Kidney epithelial cell (primary cell): ENCODE results near the gene PARP9. TPM values are rescaled to one million over a fixed set of nuclear protein-coding genes. Genes with fewer than 3 reads are reported as not detected.

ENCODE experiments used
- DNase-seq: peaks from one replicate; pipeline ENCODE4 v3.0.0-alpha.2; 2010; ENCODE audit warnings: low read depth
- H3K27me3 ChIP-seq: 2 replicates; pipeline ENCODE4 v1.6.0; 2011; ENCODE audit warnings: low read length; ENCODE audit not compliant: control insufficient read depth, insufficient read depth
- H3K36me3 ChIP-seq: 2 replicates; pipeline ENCODE4 v1.5.1; 2011; ENCODE audit warnings: low read length; ENCODE audit not compliant: control insufficient read depth, insufficient read depth
- H3K4me3 ChIP-seq: 2 replicates; pipeline ENCODE4 v1.5.1; 2011; ENCODE audit warnings: low read depth, mild to moderate bottlenecking, control low read depth, low read length
- total RNA-seq: library from RNA; depleted of rRNA; stranded (reverse); fragments of >200 nt; gene quantifications from 2 replicates; pipeline ENCODE4 v1.2.3, GENCODE V29; 2015
- TF ChIP-seq, protein P1 (sequence below): IDR thresholded peaks from 2 replicates; pipeline ENCODE4 v1.5.1; 2011; ENCODE audit warnings: mild to moderate bottlenecking, moderate library complexity, low read length, control low read depth, inconsistent platforms; ENCODE audit not compliant: insufficient read depth, poor library complexity, severe bottlenecking

The PARP9 gene
- total RNA-seq, 1 donor from 2014 or later: 15.8 TPM

DNA sequence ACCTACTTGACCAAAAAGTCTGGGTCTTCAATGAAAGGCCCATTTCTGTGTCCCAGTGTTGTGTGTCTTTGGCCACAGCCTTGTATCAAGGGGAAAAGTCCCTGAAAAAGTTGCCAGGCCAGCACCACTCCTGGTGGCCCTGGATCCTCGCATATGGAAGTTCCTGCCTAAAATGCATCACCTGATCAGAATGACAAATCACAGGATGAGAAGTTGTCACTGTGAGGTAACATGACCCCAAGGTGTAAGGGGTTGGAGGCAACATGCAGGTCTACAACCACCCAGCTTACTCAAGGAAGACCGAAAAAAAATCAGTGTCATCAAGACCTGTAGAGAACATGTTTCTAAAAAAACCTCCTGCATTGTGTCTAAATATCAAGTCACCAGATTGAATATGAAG is 39.0 kb upstream of the PARP9 start:
- Histone ChIP-seq H3K36me3 (no peaks in the 10 kb centered on the region), H3K27me3 (no peaks in the 10 kb centered on the region), H3K4me3 (no peak overlapping the region)
- TF ChIP-seq, protein P1, sequence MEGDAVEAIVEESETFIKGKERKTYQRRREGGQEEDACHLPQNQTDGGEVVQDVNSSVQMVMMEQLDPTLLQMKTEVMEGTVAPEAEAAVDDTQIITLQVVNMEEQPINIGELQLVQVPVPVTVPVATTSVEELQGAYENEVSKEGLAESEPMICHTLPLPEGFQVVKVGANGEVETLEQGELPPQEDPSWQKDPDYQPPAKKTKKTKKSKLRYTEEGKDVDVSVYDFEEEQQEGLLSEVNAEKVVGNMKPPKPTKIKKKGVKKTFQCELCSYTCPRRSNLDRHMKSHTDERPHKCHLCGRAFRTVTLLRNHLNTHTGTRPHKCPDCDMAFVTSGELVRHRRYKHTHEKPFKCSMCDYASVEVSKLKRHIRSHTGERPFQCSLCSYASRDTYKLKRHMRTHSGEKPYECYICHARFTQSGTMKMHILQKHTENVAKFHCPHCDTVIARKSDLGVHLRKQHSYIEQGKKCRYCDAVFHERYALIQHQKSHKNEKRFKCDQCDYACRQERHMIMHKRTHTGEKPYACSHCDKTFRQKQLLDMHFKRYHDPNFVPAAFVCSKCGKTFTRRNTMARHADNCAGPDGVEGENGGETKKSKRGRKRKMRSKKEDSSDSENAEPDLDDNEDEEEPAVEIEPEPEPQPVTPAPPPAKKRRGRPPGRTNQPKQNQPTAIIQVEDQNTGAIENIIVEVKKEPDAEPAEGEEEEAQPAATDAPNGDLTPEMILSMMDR: no peak
- DNase-seq: no peak

DNA sequence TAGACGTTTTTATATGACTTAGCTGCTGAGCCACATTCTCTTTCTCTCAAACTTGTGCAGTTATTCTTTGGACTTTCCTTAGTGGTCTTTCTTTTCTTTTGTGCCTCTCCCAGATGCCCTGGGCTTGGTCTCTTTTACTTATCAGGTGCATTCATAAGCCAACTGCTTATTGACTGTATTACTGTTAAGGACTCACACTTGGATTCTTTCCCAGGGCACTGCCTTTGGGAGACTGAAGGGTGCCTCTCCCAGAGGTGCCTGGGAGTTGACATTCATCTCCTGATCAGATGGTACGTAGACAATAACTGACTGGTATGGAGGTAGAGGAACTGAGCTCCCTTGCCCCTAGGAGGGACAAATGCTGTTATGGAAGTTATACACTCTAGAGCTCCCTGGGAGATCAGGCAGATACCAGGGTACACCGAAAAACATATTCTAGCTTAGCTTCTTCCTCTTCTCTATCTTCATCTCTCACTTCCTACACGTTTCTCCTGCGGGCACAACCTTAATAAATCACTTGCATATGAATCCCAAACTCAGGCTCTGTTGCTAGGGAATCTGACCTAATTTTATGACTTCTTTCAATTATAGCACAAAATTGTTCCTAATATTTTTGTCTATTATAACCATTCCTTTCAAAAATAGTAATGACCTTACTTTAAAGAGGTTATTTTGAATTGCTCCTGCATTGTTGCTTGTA is 38.1 kb upstream of the PARP9 start:
- TF ChIP-seq, protein P1: no peak
- Histone ChIP-seq H3K27me3 (no peaks in the 10 kb centered on the region), H3K4me3 (no peak overlapping the region), H3K36me3 (no peaks in the 10 kb centered on the region)
- DNase-seq: no peak

- Histone ChIP-seq H3K27me3 (no peaks in the 10 kb centered on the region), H3K4me3 (no peak overlapping the region), H3K36me3 (no peaks in the 10 kb centered on the region)
- DNase-seq: no peak
- TF ChIP-seq, protein P1: no peak
Observed at GRCh38 chr3:122598556-122598955, 34.5 kb upstream of the PARP9 start.

- H3K36me3 ChIP-seq: no peaks in the 10 kb centered on the region
Observed at GRCh38 chr3:122598151-122598550, 34.1 kb upstream of the PARP9 start.

DNA sequence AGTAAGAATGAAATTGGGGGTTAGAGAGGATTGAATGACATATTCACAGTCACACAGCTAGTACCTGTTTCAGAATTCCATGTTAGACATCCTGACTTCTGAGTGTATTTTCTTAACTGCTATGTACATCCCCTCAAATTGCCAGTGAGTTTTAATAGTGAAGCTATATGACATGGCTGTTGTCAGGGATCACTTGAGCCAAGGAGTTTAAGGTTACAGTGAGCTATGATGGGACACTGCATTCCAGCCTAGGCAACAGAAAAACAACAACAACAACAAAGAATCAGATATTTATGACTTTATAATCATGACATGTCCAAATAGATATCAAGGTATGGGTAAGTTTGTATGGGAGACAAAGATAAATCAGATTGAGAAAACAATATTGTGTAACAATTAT is 29.9 kb upstream of the PARP9 start:
- Histone ChIP-seq H3K4me3 (no peak overlapping the region), H3K36me3 (no peaks in the 10 kb centered on the region), H3K27me3 (no peaks in the 10 kb centered on the region)
- no peak for DNase-seq
- TF ChIP-seq, protein P1: no peak

More at GRCh38 chr3:122598151-122598550, 34.1 kb upstream of the PARP9 start:
- no peak for DNase-seq
- TF ChIP-seq, protein P1: no peak
- no peaks in the 10 kb centered on the region for H3K27me3 ChIP-seq
- no peak overlapping the region for H3K4me3 ChIP-seq

DNA sequence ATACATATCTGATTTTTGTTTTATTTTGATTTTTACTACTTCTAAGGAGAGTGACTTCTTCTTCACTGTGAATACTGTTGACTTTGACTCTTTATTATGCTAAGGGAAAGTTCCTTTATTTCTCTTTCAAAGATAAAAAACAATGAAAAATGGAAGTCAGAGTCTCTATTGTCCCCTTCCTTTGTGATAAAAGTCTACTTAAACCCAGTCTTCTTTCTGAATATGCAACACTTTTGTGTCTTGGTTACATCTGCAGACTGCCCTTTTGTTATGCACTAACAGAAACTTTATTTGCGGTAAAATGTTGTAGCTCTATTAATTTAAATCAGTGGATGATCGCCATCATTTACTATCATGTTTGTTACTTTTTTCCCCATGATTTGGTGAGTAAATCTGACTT is 26.5 kb upstream of the PARP9 start:
- no peak for DNase-seq
- TF ChIP-seq, protein P1: no peak

More for the DNA sequence above, 26.5 kb upstream of the PARP9 start:
- Histone ChIP-seq H3K36me3 (no peaks in the 10 kb centered on the region), H3K4me3 (no peak overlapping the region), H3K27me3 (no peaks in the 10 kb centered on the region)
